NAMALWA (cell line): ENCODE measurements around the gene MSANTD3.
"Not testable (repeated sequence)": the region's sequence is repeated elsewhere in the genome, so short reads cannot be mapped to it uniquely, and the experiment has no call there.

Experiments used
- DNase-seq: peaks from one replicate; pipeline ENCODE4 v3.0.0-alpha.2; 2015; ENCODE audit warnings: low spot score

Gene MSANTD3

DNA sequence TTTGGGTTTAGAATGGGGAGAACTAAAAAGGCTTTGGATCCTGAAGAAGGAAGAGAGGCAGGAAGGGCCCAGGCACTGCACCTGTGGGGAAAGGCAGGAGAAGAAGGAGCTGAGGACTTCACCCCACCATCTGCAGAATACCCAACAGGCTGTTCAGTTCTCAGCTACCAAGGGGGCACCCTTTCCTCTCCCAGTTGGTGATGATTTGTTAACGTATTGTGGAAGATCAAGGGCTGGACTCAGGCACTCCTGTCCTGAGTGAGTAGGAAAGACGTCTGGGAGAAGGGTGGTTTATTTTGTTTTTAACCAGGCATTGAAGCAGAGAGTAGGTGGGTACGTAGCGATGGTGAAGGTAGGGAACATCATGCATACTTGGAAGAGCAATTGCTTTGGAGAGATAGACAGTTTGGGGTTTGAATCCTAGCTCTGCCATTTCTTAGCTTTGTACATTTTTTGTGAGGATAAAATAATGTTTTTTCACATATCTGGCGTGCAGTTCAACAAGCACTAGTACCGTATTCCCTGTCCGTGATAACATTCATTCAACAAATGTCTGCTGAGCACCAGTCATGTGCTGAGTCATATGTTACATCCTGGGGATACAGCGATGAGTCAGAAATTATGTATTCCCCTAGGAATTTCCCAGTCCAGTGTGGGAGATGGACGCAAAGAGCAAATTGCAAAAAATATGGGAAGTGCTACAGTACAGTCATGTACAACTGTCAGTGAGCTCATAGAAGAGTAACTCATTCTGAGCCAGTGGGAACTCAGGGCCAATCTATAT lies 2.1 kb downstream of the MSANTD3 start:
- no peak for DNase-seq

DNA sequence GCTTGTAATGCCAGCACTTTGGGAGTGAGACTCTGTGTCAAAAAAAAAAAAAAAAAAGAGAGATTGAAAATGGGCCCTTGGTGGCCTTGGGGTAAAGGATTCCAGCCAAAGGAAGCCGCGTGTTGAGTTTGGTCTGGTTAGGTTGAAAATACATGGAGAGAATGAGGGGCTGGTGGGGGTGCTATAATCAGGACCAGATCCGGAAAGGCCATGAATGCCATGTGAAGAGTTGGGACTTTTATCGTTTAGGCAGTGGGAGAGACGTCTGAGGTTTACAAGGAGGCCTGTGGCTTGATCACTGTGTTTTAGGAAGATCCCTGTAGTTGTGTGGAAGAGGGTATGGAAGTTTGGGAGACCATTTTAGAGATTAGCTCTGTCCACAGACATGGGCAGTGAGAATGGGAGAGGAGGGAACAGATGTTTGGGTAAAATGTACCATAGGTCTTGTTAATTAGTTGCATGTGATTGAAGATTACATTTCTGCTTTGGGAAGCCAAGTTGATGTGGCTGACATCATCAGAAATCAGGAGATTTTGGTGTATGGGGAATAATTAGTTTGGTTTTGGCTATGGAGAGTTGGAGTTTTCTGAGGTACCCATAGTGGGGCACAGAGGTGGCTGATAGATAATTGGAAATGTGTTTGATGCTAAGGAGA lies 3.5 kb downstream of the MSANTD3 start:
- no peak for DNase-seq

DNA sequence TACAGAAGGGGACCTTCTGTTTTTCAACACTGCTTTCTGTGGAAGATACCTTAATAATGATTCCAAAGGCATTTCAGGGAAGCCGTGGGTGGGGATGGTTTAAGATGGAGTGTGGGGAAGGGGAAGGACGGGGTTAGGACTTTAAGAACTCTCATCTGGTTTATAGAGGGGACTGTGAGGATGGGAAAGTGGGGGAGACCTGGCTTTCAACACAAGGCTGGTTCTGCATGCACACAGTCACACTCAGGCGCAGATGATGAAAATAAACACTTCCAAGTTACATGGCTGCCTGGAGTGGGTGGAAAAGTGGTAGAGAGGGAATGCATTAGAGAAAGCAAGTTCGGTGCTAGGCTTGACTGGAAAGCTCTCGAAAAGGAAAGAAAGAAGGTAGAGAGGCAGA lies 4.9 kb downstream of the MSANTD3 start:
- no peak for DNase-seq

DNA sequence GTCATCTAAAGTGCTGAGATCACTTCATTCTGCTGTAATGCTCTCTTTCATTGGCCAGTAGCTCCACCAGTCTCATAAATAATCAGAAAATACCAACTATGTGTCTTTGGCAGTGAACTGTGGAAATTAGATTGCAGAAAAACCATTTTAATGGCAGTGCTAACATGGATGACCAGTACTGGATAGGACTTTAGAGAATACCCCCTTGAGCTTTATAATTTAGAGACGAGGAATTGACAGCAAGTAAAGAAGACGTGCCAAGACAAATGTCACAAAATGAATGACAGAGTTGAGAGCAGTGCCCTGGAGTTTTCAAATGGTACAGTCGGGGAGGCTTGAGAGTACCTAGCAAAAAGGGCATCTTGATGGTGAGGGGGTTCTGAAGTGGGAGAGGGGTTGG lies 5.8 kb downstream of the MSANTD3 start:
- DNase-seq = no peak

DNA sequence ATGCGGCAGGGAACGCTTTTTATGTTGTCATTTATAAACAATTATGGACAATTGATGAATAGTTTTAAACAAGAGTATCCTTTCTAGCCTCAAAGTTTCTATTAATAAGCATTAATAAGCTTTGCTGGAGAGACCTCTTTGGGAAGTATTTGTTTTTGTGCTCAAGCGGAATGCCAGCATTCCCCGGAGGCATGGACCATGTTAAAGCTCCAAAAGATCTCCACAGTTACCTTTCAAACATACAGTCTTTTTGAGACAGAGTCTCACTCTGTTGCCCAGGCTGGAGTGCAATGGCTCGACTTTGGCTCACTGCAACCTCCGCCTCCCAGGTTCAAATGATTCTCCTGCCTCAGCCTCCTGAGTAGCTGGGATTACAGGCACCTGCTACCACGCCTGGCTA lies 9.6 kb downstream of the MSANTD3 start:
- DNase-seq = no peak

DNA sequence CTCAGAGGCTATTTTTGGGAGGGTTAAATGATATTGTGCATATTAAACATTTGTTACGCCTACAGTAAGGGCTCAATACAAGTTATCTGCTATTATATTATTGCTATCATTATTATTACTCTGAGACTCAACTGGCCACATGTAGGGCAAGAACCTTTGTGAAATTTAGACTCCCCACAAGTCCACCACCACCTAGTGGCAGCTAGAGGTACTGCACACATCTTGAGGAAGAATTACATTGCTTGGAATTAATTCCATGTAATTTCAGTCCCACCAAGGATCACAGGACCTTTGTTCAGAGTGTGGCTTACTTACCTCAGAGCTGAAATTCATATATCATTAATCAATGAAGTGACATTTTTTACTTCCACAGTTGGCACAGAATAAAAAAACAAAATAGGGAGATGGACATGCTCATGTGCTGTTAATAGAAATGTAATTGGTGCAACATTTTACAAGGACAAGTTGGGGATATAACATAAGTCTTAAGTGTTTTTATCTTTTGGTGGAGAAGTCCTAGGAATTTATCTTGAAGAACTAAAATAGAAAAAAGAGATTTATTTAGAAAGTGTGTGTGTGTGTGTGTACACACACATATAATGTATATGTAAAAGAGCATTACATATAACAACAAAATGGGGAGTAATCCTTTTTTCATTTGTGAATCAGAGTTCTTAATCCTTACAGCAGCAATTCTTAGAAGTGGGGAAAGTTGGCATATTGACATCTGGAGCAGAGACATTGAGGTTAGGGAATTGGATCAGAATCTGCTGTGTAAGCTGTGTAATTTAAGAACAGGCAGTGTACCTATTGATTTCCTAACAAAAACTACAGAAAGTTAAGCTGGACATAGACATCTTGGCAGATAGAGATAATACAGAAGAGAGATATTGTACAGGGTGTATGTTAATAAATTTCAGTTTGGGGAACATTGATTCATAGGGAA lies 11.2 kb downstream of the MSANTD3 start:
- DNase-seq = peak; percentile 86

DNA sequence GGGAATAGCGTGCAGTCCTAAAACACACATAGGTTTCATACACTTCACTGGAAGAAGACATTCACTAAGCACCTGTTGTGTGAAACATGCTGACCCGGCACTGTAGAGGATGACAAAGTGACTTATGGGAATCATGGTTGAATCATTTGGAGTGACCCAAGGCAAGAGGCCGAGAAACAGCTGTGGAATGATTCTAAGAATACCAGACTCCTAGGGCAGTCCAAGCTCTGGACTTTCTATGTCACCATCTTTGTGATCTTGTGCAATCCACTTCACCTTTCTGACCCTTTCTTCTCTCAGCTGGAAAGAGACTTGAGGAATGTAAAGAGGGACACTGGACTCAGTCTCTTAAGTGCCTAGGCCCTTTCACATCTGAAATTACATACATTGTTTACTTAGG lies 13.1 kb downstream of the MSANTD3 start:
- DNase-seq = no peak

DNA sequence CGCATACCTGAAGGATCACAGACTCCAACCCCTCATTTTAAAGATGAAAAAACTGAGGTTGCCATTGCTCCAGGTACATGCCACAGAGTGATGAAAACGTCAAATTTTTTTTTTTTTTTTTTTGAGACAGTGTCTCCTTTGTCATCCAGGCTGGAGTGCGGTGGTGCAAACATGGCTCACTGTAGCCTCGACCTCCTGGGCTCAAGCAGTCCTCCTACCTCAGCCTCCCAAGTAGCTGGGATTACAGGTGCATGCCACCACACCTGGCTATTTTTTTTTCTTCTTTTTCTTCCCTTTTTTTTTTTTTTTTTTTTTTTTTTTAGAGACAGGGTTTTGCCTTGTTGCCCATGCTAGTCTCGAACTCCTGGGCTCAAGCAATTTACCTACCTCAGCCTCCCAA lies 13.5 kb downstream of the MSANTD3 start:
- DNase-seq = not testable (repeated sequence)

DNA sequence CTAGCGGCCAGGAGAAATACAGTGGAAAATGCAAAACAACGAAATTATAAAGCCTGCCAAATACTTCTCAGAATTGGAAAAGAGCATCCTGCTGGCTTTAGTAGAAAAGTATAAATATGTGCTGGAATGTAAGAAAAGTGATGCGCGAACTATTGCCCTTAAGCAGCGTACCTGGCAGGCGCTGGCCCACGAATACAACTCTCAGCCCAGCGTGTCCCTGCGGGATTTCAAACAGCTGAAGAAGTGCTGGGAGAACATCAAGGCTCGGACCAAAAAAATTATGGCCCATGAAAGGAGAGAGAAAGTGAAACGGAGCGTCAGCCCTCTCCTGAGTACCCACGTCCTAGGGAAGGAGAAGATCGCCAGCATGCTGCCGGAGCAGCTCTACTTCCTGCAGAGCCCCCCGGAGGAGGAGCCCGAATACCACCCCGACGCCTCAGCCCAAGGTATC lies 15.0 kb downstream of the MSANTD3 start:
- no peak for DNase-seq

DNA sequence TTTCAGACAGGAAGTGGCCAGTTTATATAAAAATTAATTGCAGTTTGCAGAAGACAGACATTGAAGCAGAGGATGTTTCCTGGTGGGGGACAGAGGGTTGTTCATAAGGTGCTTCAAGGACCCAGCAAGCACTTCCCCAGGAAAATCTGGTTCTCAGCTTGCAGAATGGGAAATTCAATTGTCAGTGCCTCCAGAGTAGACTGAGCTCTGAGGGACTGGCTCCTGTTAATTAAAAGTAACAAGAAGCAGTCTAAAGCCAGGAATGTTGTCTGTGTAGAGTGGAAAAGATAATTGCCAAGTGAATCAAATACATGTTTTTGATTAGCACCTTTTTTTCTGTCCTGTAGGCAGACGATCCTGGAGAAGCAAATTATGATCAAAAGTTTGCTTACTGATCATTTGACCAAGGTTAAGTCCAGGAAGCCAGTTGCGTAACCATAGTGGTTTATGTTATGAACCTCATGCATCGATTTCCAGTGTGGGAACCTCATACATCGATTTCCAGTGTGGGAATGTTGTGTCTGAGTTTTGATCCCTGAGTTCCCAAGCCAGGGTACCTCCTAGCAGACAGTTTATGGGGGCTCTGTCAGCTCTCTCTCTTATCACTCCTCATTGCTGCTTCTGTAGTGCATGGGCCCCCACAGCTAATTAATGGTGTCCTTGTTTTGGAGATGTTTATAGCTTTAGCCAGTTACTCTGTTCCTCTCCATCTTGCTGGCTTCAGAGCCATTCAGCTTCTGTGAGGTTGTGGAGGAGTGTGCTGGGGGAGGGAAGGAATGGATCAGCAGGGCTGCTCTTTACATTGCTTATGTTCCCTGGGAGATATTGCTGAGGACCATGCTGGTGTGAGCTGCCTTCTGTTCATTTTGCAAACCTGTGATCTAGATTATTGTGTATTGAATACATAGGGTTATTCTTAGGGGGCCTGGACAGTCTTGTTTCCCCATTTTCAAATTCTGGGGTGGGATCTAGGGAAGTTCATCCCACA lies 17.1 kb downstream of the MSANTD3 start:
- no peak for DNase-seq

DNA sequence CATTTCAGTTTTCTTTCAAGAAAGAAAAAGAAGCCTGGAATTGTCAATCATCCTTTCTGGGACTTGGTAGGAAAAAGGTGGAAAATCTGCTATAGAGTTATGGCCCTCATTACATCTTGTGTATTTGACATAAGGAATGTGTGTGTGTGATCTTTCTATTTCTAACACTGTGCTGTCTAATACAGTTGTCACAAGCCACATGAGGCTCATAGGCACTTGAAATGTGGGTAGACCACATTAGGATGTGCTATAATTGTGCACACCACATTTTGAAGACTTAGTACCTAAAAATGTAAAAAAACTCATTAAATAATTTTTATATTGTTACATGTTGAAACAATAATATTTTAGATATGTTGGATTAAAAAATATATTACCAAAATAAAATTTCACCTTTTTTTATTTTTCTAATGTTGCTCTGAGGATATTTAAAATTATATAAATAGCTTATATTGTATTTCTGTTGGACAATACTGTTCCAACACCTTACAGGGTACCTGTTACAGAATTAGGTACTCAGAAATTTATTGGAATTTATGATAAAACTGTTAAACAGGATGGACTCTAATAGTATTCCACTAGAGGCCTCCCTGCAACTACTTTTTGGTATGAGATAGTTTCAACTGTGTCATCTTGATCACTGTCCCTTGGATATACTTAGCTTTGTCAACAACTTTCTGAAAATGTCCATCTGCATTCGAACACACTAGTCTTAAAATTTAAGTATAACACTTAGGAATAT lies 18.4 kb downstream of the MSANTD3 start:
- DNase-seq = no peak

DNA sequence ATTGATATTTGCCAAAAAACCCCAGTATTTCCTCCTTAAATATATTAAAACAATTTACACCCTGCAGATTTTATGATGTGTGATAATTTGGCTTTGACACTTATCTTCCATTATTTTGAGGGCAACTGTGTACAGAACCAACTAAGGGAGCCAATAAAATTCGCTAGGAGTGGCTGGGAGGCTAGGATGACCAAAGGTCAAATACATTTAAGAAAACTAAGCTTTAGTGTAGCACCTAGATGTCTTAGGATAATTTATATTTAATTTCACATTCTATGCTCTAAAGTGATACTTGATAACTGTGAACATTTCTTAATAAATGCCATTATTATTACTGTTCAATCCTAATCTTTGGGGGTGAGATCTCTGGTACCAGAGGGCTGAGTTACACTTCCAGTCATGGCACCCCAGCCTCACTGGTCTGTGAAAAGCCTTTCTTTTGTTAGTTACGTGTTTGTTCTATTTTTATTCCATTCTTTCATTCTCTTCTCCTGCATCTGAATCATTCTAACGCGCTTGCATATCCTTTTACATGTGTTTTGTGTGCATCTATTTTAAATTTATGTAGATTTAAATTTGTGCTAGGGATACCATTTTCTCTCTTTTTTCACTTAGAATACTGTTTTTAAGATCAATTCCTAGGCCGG lies 19.1 kb downstream of the MSANTD3 start:
- no peak for DNase-seq

DNA sequence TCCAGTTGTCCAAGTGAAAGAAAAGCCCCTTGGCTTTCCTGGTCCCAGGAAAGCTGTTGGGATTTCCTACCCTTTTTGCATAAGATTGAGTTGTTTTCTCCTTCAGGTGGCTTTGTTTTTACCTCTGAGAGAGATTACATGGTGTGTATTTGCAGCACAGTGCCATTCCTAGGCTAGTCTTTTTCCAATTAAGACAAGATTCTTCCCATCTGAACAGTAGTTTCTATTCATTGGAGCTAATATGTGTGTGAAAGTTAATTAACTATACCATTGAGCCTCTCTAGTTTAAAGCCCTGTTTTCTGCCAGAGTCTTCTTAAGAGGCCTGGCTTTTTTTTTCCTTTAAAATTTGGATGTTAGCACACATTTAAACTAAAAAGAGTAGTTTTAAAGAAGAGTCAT lies 20.1 kb downstream of the MSANTD3 start:
- DNase-seq = no peak

DNA sequence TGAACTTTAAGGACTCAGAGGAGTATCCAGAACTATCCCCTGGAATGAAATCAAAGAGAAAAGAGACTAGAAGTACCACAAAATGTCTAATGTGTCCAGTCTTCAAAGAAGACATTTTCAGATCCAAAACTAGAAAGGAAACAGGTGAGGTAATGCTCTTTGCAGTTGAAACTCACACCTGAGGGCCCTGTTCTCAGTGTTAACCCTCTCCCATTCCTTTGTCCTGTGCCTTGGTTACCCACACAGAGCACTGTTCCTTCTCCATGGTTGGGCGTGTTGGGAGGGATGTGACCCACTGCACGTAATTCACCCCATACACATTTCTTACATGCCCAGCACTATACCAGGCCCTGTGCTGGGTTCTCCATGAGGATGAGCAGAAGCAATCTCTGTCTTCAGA lies 21.3 kb downstream of the MSANTD3 start:
- no peak for DNase-seq

DNA sequence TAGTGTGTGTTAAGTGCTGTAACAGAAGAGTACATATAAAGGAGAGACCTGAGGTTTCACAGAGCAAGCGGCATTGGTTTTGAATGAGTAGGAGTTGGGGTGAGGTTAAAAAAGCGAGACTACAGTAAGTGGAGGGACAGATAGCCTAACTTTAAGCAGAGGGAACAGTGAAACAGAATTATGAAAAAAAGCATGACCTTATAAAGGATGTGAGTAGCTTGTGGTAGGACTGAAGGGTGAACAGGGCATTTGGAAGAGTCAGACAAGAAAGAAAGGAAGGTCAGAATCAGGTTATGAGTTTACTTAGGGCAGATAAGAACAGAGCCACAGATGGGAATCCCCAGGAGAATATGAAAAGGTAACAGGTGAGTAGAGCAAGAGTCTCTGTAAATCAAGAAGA lies 22.5 kb downstream of the MSANTD3 start:
- DNase-seq = no peak

DNA sequence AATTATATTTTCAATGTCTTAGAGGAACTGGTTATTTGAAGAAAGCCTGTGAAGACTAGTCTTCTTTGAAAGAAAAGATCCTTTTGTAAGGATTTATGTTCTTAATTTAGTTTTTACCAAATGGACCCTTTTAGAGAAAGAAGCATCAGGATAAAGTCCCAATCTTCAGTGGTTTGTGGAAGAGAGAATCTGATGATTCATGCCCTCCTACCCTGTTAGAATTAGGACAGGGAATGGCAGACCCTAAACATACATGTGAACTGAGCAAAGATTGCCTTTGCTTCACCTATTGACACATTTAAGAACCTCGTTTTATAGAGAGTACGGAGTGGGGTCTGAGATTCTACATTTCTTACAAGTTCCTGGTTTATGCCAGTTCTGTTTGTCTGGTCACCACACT lies 26.0 kb downstream of the MSANTD3 start:
- no peak for DNase-seq

DNA sequence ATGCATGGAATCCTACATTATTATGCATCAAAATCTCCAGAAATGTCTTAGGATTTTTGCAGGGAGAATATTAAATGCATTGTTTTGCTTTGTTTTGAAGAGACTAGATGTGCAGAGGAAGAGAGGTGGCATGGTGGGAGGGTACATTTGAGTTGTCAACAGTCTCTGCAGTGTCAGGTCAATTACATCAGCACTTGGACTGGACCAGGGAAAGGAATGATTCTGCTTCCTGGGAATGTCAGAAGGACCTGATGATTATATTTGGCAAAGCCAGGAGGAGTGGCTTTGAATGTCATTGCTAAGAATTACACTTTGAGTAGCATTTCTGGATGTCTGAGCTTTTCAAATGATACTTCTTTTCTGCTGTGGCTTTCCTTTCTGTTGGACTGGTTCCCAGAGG lies 28.5 kb downstream of the MSANTD3 start:
- DNase-seq = no peak

DNA sequence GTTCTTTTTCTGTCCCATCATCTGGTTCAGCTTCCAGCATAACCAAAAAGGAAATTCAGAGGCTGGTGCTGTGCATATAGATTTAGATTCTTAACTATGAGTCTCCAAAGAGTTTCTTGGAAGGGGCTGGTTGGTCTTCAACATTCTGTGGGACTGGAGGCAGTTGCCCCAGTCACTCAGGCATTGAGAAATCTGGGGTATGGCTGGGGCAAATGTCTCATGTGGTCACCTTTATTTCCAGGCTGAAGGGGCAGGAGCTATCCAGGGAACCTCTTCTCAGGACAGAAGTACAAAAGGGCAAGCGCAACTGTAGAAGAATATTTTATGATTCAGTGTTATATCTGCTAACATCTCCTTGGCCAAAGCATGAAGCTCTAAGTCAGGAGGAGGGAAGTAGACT lies 30.6 kb downstream of the MSANTD3 start:
- DNase-seq = no peak

DNA sequence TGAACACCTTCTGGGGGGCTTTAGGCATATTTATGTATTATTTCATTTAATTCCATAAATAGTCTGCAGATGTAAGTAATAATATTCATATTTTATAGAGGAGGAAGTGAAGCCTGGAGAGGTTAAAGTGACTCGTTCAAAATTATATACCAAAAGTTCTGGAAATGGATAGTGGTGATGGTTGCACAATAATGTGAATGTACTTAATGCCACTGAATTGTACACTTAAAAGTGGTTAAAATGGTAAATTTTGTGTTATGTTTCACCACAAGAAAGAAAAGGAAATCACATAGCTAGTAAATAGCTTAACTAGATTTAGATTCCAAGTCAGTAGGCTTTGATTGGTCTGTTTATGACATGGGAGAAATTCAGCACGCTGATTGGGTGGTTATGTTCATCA lies 33.0 kb downstream of the MSANTD3 start:
- no peak for DNase-seq

DNA sequence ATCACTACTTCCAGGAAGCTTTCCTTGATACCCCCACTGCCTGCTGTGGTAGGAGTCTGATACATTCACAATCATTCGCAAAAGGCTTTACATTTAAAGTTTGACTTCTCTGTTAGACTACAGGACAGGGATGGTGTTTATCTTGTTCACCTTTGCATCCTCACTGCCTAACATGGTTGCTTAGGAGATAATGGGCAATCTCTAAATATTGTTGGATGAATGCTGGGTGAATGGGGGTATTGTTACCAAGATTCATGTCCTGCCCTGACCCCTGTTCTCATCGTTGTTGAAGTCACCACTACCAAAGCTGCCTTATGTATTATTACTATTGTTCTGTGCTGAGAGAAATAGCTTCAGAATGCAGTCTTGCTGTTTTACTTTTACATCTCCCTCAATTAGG lies 38.3 kb downstream of the MSANTD3 start:
- DNase-seq = no peak
